ENCODE results near the gene DHX30.
"Not testable (repeated sequence)": the region's sequence is repeated elsewhere in the genome, so short reads cannot be mapped to it uniquely, and the experiment has no call there.

DHX30 gene

GRCh38 chr3:47885168-47885567 is 82.2 kb downstream of the DHX30 start:
- no peak for DNase-seq

DNA sequence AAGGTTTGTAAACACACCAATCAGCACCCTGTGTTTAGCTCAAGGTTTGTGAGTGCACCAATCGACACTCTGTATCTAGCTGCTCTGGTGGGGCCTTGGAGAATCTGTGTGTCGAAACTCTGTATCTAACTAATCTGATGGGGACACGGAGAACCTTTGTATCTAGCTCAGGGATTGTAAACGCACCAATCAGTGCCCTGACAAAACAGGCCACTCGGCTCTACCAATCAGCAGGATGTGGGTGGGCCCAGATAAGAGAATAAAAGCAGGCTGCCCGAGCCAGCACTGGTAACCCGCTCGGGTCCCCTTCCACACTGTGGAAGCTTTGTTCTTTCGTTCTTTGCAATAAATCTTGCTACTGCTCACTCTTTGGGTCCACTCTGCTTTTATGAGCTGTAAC is 85.1 kb downstream of the DHX30 start:
- DNase-seq, result not testable (repeated sequence)

DNA sequence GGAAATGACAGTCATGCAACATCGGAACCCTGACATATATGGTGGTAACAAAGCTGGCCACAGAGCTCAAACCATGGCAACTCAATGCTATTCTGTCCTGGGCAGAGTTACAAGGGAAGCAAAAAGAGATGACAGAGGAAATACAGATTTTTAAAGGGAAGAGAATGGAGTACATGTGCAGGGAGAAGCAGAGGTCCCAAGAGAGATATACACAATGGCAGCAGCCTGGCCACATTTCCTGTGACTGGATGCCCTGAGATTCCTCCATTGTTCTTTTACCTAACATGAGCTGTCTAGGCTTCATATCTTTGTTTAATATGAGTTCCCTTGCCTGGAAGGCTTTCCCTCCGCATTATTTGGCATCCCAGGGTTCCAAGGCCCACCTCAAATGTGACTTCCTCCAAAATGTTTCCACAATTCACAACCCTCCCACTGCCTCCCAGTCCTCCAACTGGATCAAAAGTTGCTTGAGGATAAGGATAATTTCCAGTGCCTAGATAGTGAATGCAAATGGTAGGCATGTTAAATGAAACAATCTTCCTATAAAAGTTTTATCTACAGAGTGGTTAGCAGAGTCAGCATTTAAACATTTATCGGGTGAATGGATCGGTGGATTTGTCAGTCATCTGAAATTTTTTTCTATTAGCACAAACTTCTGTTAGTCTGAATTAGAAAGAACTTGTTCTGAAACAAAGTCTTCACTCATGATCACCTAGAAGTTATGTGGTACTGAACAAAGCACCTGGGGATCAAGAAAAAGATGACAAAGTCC is 86.2 kb downstream of the DHX30 start:
- no peak for DNase-seq

DNA sequence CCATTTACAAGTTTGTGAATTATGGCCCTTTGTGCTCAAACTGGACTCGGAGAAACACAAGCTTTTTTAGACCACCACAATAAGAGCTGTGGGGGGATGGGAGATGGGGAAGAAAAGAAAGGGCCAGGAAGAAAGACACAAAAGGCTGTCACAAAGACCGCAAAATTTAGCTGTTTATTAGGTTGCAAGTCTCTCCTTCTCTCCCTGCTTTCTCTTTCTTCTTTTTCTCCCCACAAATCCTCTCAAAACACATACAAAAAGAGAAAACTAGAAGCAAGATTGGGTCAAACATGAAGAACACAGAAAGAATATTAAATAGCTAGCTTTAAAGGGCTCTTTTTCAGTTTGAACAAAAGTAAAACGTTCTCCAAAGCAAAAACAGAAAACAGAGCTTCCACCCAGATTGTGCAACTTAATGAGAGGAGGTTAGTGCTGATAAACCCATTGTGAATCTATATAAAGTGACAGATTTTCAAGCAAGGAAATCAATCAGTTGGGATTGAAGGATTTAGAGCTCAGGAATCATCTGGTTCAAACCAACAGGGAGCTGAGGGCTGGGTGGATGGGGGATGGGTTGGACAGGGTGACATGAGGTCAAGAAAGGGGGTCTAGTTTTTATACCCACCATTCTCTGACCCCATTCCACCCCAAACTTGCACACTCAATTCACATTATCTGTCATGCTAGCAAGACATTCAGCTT is 87.3 kb downstream of the DHX30 start:
- DNase-seq, result no peak

GRCh38 chr3:47890828-47891612 is 88.1 kb downstream of the DHX30 start:
- DNase-seq, result no peak

DNA sequence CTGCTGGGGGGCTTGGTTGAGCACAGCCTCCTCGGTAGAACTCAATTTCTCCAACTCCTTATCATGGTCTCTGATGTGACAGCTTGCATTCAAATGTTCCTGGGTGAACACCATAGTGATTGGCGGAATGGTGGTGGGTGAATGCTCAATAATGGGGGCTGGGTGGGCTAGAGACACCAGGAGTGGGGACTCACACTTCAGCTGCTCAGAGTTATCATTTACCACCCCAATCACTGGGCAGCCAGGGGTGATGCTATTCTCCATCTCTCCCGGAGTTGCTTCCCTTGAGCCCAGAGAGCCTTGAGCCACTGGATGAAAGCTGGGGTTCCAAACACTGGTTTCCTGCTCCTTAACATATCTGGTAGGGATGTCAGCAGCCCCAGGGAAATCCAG is 88.7 kb downstream of the DHX30 start:
- DNase-seq, result no peak

DNA sequence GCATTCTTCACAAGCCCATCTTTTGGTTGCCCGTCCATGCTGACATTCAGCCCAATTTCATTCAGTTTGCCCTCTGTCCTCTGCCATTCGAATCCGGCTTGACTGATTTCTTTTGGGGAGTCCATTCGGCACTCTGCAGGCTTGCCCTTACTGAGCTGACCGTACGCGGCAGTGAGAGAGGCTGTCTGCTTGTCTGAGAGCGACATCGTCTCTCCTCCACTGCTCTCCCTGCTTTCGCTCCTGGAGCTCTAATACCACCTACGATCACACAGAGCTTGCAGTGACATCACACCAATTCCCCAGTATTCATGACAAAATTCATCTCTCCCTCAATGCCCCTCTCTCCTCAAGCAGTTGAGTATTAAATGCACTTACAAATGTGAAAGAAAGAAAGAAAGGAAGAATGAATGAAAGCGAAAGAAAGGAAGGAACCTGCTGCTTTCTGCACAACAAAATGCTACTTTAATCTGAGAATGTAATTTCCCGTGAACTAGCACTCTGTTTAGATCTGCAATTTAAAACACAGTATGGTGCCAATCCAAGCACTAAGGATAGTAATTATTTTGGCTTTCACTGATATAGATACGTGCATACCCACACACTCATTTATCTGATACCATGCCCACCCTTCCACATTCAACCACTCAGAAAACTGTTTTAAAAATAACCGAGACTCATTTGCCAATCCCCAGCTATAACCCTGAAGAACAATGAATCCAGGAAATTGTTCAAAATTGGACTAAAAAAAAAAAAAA is 89.5 kb downstream of the DHX30 start:
- no peak for DNase-seq

DNA sequence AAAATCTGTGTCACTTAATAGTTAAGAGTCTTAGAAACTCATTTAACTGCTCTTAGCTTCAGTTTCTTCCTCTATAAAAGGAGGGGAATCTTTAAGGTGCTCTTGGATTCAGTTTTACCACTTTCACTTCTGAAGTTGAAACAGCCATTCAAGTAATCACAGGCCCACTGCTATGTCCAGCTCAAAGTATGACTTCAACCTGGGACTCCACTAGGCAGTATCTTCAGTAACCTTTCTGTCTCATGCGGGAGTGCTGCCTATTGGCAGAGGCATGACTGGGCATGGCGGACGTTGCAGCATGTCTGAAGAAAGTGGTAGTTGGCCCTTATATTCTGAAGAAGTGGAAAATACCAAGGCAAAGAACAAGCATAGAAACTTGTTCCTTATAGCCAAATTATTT is 92.3 kb downstream of the DHX30 start:
- no peak for DNase-seq

- DNase-seq, result no peak
These were observed 93.8 kb downstream of the DHX30 start for GRCh38 chr3:47896736-47897135.

- no peak for DNase-seq
These were observed 95.0 kb downstream of the DHX30 start for GRCh38 chr3:47897954-47898353.

DNA sequence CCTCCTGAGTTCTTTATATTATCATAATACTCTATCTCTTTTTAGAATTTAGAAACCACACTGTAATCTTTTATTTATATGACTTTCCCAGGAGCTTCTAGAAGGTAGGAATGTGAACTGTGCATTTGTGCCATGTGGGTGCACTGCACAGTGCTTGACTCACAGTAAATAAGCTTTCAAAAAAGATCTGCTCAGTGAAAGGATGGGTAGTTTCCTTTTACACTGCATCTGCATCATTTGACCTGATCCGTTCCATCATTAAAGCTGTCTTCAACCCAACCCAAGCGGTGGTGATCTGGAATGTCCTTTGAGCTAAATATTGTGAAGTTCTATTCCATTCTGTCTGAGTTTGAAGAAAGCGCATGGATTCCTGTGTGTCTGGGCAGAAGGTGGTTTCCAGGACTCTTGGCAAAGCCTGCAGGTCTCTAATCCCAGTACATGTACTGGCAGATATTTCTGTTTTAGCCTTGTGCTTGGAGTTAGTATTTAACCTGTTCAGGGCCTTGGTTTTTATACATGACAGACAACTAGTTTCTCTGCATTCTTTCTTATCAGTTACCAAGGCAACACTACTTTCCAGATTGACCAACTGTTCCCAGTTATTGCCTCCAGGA is 96.7 kb downstream of the DHX30 start:
- no peak for DNase-seq

Data from CD4-positive, alpha-beta T cell treated with Interleukin-15 for 1 hour (primary cell).